T follicular helper cell (primary cell): ENCODE results near the gene ELL.
"Not testable (repeated sequence)": the region's sequence is repeated elsewhere in the genome, so short reads cannot be mapped to it uniquely, and the experiment has no call there.

Source experiments
- DNase-seq: peaks from one replicate; pipeline ENCODE4 v3.0.0-alpha.2; 2020; ENCODE audit warnings: low read depth

ELL gene

DNA sequence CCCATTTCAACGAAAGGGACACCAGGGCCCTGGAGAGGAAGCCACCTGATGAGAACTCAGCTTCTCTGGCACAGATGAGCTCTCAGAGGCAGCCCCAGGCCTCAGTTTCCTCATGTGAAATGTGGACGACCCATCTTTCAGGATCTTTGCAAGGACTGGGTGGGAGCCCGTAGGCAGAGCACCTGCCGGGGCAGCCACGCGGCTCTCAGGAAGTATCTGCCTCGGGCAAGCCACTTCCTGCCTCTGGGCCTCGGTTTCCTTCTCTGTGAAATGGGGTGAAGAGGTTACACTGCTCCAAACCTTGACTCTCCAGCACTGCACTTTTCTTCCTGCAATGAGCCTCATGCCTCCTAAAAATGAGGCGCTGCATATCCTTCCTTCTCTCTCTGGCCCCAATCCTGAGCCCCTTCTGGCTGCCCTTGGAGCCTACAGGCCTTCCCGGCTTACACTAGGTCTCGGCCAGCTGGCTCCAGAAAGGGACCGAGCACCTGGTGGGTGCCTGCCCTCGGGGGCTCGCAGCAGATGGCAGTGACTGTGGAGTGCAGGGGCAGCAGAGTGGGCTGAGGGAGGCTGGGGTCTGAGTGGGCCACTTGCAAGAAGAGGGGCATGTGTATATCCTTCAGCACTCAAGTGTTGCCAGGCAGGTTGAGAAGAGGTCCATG is 99.2 kb downstream of the ELL start:
- no peak for DNase-seq

DNA sequence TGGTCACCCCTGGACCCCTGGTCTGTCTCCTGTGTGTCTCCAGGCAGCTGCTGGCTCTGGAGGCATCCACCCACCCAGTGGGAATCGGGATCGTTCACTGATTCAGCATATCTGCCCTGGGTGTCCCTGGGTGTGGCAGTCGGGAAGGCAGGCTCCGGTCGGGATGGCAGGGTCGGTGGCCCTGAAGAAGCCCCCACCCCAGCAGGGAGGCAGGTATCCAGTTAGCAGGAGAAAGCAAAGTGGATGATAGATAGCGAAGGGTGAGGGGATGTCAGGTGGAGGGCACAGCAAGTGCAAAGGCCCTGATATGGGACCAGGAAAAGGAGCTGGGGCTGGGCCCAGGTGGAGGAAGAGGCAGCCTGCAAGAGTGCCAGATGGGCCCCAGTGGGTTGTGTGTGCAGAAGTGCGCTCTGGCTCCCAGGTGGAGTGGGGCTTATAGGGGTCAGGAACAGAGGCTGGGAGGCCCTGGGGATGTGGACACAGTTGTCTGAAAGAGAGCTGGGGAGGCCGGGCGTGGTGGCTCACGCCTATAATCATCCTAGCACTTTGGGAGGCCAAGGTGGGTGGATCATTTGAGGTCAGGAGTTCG is 100.4 kb downstream of the ELL start:
- DNase-seq = no peak

DNA sequence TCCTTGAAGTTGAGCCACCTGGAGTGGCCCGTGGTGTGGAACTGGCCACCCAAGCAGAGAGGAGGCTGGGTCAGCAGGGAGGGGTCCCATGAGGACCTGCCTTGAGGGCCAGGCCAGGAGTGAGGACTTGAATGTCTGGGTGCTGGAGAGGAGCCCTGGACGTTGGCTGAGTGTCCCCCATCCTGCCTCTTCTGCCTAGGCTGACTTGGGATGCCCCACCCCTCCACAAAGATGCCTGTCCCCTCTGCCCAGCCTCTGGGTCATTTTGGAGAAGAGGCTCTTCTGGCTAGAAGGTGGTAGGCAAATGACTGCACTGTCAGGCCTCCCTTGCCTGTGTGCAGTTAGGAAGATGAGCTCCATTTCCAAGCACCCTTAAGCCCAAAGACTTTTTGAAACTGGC is 100.9 kb downstream of the ELL start:
- no peak for DNase-seq

DNA sequence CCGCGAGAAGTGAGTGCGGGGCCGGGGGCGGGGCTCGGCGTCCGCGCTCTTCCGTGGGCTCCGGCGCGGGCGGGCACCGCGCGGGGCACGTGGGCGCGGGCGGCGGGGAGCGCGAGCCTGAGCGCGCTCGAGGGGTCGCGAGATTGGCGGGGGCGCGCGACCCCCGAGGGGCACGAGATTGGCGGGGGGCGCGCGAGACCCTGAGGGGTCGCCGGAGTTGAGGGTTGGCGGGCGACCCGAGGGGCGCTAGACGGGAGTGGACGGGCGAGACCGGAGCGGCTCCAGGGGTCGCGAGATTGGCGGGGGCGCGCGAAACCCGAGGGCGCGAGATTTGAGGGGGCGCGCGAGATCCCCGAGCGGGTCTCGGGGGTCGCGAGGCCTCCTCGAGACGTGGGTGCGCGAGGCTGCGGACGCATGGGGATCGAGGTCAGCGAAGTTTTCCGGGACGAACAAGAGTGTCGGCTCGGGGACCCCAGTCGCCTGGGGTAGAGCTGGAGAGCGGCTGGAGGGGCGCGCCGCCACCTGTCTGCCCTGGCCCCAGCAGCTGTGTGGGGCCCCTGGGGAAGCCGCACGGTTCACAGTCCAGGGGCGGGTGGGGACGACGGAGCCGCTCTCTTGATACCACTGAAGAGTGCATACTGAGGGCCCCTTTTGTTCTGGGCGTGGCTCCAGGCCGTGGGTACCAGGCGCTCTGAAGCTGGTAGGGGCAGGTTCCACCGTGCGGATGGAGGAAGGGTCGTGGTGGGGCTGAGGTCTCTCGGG is 102.0 kb downstream of the ELL start:
- no peak for DNase-seq

DNA sequence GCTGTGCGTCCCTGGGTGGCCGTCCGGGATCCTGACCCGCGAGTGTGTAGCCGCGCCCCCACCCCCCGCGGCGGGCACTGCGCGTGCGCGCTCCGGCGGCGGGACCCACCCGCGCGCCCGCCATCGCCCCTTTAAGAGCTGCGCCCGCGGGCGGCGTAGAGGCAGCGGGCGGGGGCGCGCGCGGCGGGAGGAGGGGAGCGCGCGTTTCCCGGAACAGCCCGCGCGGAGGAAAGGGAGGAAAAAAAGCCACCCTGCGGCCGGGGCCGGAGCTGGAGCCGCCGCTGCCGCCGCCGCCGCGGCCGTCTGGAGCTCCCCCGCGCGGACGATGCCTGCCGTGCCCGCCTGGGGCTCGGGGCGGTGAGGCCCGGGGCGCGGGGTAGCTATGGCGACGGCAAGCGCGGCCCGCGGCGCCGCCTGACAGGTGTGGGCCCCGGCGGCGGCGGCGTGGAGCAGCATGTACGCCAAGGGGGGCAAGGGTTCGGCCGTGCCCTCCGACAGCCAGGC is 102.6 kb downstream of the ELL start, which contains the start of gene SSBP4:
SSBP4 (plus strand) TSS at position 204 of the 504 bp plus-strand sequence; CDS start at position 455, 251 bp downstream.
- DNase-seq = peak; percentile 57

DNA sequence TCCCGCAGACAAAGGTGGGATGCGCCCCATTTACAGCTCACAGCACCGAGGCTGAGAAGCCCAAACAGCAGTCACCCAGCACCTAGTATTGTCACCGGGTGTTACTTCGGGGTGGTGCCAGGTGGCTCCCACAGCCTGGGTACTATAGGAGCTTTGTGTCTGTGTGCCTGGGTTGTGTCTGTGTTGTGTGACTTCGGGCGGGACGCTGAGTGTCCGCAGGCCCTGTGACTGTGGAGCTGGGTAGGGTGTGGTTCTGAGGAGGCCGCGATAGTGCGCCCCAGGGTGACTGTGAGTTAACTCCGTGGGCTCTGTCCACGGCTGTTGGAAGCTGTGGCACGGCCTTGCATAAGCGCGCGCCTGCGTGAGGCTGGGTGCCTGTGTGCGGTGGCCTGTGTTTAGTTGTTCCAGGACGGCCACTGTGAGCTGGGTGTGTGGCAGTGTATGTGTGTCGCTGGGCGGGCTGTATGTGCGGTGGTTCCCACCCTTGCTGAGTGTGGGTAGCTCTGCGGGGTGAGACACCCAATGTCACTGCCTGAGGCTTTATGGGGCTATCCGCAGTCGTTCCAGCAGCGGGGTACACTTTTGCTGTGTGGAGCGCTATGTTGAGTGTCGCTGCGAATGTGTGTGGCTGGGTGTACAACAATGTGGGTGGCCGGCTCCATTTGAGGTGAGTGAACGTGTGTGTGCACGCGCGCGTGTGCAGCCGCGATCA is 103.2 kb downstream of the ELL start:
- no peak for DNase-seq

DNA sequence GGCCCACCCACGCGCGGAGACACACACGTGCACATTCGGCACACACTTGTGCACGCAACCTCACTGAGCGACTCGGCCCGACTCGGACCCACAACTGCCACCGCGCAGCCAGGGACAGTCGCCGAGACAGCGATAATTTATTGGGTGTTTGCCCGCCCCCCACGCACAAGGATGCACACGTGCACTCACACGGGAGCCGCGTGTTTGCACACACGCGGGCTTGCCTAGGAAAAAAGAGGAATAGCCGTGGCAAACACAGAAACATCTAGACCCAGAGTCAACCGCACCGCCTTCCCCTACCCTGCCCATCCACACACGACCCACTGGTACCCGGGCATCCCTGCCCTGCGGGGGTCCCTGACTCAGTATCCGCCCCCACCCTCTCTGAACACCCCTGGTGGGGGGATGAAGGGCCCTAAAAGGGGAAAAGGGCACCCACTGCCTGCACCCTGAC is 103.8 kb downstream of the ELL start:
- DNase-seq = no peak

DNA sequence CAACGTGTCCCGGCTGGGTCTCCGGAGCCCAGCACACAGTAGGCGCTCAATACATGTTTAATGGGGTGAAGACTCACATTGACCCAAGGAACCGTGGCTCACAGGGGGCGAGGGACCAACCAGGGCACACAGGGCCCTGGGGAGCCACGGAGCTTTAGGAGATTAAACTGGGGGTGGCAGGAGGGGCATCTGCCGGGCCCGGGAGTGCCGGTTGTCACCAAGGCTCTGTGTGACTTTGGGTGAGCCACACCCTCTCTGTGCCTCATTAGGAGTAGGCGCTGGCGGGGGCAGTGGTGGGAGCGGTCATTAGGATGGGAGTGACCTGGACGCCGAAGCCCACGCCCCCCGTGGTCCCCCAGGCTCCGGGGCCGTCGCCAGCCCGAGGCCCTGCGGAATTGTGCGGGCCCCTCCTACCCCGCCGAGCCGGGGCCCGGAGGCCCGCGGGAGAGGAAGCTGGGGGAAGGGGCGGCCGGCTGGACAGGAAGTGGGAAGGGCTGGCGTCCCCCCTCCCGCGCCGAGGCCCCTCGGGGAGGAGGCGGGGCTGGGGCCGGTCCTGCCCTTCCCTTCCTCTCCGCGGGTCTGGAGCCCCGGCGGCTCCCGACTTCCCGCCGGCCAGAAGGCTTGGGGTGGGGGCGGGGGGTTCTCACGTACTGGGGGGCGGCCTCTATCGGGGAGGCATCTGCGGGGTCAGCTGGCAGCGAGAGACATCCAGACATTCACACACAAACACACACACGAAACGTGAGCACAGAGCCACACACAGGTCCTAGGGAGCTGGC is 104.4 kb downstream of the ELL start:
- DNase-seq = no peak

DNA sequence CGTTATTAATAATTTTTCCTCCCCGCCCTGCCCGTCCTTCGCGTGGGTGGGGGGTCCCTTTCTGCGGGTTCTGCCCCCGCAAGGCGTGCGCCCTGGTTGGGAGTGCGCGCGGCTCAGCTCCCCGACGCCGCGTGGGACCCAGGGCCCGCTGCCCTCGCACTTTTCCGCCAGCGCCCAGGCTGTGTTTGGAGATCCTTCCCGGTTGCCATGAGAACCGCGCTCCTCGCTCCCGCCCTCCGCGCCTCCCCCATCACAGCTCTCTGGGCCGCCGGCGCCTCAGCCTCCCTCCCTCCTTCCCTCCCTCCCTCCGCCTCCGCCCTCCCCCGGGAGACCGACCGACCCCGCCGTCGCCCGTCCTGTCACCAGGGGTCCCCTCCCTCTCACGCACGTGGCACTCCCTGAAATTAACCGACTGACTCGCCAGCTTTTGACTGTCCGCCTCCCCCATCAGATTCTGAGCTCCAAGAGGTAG is 105.1 kb downstream of the ELL start:
- peak; percentile 52 for DNase-seq

DNA sequence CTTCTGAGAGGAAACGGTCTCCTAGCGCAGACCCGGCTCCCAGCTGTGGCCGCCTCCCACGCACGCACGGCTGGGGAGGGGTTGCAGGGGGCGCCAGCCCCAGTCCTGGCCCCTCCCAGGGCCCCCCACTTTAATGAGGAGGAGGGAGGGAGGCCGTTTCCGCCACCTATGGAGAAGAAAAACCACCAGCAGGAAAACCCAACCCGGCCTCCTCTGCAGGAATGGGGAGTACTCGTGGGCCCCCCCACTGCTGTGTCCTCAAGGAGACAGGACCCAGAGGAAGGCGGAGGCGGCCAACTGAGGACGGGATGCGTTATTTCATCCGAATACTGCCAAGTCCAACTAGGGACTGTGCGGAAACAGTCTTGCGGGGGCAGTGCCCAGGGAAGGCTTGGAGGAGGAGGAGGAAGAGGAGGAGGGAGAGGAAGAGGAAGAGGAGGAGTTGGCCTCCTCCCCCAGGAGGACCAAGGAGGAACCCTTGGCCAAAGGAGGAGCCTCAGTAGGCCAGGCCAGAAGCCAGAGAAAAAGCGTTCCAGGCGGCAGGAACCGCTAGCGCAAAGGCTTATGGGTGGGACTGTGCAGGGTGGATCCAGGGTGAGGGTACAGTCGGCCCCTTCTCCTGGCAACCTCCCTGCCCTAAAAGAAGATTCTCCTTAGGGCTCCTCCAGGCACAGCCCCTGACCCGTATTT is 106.5 kb downstream of the ELL start:
- no peak for DNase-seq

DNA sequence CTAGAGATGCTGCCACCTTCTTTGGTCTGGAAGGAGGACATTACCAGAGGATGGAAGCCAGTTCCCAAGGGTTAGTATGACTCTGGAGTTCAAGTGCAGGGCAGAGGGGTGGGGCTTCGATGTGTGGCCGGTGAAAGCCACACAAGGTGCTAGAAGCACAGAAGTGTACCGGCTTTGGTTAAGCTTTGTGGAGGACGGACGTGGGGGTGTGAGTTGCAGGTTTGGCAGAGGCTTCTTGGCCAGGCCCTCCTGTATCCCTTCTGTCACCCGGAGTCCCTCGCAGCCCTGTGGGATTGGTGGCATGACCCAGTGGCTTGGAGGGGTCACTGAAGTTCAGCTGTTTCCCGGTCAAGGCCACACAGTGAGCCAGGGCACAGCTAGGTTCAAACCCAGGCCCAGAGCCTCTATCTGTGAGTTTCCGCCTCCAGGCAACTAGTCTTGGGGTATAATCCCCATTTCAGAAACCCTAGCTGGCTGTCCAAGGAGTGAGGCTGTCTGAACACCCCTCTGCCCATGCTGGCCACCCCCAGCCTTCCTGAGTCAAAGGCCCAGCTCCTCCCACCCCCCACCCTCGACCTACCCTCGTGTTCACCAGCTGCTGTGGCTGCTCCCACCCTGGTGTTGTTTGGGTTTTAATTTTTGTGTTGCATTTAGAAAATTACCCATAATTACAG is 107.2 kb downstream of the ELL start:
- DNase-seq = no peak

DNA sequence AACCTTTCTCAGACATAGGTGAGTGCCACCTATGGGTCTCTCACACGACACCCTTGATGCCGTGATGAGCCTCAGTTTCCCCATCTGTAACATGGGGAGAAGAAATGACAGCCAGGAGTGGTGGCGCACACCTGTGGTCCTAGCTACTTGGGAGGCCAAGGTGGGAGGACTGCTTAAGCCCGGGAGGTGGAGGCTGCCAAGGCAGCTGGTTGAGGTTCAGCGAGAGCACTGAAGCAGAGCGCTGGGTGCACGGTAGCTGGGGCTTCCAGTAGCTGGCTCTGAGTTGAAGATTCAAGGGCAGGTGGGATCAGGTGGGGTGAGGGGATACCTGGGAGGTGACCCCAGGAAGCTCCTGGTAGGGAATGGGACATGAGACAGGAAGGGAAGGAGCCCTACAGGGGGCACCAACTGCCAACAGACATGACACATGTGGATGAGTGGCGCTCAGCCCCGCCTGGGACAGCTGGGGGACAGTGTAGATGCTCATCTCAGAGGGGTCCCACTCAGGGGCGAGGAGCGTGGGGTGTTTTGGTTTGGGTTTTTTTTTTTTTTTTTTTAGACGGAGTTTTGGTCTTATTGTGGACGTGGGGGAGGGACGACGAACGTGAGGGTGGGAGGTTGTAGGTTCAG is 109.1 kb downstream of the ELL start:
- no peak for DNase-seq

DNA sequence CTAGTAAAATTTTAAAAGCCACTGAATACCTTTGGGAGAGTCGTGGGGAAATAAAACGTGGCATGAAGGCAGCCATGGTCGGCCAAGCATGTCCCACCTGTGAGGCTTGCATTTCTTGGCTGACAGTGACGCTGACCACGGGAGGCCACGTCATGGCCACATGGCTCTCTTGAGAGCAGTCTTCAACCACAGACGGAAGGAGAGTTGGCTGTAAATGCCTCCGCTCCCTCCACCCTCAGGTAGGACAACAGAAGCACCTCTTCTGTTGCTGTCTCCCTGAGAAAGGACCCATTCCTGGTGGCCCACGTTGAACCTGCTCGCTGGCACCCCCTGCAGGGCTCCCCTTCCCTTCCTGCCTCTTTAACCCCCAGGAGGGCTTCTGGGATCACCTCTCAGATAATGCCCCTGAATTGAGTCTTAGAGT is 113.8 kb downstream of the ELL start:
- no peak for DNase-seq

DNA sequence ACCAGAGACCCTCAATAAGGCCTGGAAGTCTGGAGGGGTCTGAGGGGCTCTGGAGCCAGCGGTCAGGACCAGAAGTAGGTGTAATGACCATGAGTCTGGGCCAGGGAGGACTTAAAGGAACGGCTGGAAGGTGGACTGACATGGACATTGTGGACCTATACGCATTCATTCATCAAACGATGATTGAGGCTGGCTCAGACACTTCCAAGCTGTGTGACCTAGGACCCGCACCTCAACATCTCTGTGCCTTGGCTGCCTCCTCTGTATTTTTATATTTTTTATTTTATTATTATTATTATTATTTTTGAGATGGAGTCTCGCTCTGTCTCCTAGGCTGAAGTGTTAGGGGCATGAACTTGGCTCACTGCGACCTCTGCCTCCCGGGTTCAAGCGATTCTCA is 115.1 kb downstream of the ELL start:
- DNase-seq = no peak

DNA sequence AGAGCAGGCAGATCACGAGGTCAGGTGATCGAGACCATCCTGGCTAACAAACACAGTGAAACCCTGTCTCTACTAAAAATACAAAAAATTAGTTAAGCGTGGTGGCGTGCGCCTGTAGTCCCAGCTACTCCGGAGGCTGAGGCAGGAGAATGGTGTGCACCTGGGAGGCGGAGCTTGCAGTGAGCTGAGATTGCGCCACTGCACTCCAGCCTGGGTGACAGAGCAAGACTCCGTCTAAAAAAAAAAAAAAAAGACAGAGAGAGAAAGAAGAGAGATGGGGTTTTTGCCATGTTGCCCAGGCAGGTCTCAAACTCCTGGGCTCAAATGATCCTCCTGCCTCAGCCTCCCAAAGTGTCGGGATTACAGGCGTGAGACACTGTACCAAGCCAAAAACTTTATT is 116.1 kb downstream of the ELL start:
- DNase-seq = not testable (repeated sequence)

DNA sequence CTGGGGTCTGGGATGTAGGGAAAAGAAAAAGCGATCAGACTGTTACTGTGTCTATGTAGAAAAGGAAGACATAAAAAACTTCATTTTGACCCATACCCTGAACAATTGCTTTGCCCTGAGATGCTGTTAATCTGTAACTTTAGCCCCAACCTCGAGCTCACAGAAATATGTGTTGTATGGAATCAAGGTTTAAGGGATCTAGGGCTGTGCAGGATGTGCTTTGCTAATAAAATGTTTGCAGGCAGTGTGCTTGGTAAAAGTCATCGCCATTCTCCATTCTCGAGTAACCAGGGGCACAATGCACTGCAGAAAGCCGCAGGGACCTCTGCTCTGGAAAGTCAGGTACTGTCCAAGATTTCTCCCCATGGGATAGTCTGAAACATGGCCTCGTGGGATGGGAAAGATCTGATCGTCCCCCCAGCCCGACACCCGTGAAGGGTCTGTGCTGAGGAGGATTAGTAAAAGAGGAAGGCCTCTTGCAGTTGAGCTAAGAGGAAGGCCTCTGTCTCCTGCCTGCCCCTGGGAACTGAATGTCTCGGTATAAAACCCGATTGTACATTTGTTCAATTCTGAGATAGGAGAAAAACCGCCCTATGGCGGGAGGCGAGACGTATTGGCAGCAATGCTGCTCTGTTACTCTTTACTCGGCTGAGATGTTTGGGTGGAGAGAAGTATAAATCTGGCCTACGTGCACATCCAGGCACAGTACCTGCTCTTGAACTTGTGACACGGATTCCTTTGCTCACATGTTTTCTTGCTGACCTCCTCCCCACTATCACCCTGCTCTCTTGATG is 119.2 kb downstream of the ELL start:
- not testable (repeated sequence) for DNase-seq

DNA sequence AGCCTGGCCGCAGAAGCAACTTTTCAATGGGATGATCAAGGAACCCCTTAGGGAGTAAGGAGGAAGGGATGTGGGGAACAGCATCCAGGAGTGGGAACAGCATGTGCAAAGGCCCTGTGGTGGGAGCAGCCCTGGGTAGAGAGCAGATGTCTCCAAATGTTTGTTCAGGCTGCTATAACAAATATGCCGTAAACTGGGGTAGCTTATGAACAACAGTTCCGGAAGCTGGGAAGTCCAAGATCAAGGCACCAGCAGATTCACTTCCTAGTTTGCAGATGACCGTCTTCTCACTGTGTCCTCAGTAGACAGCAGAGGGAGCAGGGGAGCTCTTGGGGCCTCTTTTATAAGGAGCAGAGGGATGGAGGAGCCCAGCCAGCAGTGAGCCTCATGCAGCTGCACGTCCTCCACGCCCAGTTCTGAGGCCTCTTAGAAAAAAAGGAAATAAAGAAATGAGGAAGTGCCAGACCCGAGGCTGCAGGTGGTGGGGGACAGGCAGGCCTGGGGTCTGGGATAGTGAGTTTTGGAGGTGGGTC is 120.2 kb downstream of the ELL start:
- no peak for DNase-seq

DNA sequence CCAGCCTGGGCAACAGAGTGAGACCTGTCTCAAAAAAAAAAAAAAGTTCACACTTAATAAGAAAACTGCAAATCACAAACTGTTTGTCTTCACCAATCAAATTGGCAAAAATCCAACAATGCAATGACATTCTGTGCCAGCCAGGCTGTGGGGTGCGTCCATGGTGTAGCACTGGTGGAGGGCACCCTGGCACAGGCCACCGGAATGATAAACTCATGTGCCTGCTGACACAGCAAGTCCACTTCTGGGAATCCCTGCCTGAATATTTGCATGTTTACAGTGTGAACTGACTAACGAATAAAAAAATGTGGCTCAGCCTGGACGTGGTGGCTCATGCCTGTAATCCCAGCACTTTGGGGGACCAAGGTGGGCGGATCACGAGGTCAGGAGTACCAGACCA is 122.9 kb downstream of the ELL start:
- no peak for DNase-seq
